Left renal cortex interstitium (tissue), 4 donors: Measurements from ENCODE around the gene METTL6. TPM values are rescaled to one million over a fixed set of nuclear protein-coding genes. Genes with fewer than 3 reads are reported as not detected.
"Not testable (repeated sequence)": the region's sequence is repeated elsewhere in the genome, so short reads cannot be mapped to it uniquely, and the experiment has no call there.

Experiments used
- DNase-seq, 4 donors: peaks; one replicate each; pipeline ENCODE4 v3.0.0-alpha.2; 2013; ENCODE audit warnings: low read depth in 4 of 4, low spot score in 2 of 4, missing footprints in 1 of 4
- polyA plus RNA-seq, 4 donors: library from polyadenylated mRNA; unstranded; fragments of 120-200 nt; gene quantifications; one replicate each; pipeline ENCODE4 v1.2.1, GENCODE V29; 2013; ENCODE audit not compliant: insufficient read length in 4 of 4

Gene METTL6
- polyA plus RNA-seq, 4 donors, result 22.8 to 28.5 (median 28.0) TPM

- no peak for DNase-seq
Measured at GRCh38 chr3:15451216-15452113, 24.1 kb upstream of the METTL6 start.

DNA sequence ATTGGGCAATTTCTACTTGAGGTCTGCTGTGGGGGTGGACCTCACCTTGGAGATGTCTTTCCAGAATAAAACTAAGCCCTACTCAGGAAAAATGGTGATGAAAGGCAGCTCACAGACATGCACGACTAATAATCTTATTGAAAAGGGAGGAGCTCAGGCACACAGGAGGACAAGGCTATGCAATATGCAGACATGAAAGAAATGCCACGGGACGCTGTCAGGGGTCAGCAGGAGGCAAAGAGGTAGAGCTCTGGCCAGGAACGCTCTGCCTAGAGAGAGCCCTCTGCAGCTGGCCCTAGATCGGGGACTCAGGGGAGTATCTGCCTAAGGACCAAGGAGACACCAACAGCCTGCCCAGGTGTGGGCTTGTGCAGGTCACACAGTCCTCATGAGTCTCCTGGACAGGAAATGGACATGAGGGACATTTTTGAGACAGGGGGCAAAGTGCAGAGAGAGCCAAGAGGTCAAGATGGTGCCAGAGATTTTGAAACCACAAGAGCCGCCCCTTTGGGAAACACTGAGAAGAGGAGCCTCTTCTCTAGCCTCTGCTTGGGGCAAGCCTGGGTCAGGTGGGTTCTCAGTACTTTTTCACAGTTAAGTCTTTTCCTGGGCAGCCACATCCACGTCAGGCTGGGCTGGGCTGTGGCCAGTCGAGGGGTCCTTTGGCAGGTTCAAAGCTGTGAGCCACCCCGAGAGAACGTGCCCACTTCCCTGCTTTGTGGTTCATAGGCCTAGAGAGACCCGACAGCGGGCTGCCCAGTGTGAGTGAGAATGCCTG lies 23.3 kb upstream of the METTL6 start:
- DNase-seq, result no peak

DNA sequence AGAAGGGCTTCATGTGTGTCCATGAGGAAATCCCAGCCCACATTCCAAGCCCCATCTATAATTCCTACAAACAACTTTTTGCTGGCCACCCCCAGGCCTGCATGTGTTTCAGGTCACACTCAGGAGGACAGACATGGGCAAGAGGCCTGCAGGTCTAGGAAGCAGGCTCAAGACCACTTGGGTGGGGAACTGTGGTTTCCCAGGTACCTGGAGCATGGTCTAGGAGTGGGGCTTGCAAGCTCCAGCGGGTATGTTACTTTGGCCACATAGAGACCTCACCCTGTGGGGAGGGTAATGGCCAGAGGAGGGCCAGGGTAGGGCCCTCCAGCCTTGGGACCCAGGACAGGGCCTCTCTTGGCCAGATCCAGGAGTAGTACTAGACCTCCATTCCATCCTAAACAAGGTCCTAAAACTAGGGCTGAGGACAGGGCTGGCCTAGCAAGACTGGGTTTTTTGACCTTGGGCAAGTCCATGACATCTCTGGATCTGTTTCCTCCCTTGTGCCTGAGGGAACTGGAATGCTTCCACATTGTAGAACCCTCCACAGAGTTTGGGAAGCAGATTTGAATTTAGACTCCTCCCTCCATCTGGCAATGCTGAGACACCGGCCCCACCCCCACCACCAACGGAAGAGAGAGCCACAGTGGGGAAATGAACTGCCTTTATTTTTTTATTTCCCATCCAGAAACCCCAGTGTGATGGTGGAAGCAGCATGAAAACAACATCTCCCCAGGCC lies 22.3 kb upstream of the METTL6 start:
- DNase-seq, result no peak

- no peak for DNase-seq
Measured at GRCh38 chr3:15443826-15444524, 16.6 kb upstream of the METTL6 start.

GRCh38 chr3:15440891-15441290 lies 13.5 kb upstream of the METTL6 start:
- no peak for DNase-seq

DNA sequence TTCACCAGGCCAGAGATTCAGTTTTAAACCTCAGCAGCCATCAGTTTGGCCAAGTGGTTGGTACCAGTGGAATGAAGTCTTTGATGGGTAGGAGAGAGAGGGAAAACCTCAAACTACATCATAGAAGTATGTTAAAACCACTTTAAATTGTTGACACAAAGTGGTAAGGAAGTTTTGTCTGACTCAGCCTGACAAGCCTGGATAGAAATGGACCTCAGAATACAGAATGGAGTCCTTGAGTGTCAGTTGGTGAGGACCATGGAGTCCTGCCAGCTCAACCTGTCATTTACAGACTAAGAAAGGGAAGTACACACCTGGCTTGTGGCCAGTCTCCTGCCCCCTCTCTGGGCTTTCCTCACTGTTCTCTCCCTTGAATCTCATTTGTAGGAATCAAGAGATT lies 12.1 kb upstream of the METTL6 start:
- no peak for DNase-seq

DNA sequence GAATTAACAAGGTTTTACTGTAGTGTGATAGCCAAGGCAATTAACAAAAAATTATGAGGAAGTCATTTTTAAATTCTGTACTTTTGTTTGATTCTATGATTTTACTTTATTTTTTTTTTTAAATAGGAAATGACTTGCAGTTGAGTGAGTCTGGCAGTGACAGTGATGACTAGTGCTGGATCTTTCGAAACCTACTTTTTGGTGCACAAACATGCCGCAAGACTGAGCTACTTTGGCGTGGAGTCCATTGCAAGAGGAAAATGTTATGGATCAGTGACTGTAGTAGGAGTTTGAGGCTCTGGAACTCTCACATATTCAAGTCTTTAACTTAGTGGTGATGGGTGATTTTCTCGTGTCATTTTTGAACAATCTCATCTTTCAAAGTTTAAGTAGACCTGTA lies 11.6 kb upstream of the METTL6 start:
- no peak for DNase-seq

DNA sequence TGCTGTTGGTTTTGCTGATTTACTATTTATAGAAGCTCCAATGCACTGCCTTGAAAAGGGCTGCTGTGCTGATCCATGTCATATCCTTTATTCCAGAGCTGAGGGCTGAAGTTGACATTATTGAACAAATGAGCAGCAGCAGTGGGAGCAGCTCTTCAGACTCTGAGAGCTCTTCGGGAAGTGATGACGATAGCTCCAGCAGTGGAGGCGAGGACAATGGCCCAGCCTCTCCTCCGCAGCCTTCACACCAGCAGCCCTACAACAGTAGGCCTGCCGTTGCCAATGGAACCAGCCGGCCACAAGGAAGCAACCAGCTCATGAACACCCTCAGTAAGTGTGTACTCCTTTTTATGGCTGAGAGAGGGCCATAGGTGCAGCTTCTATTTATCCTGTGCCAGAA lies 8.9 kb upstream of the METTL6 start:
- DNase-seq, result no peak

- DNase-seq, result no peak
Measured at GRCh38 chr3:15434756-15435155, 7.4 kb upstream of the METTL6 start.

DNA sequence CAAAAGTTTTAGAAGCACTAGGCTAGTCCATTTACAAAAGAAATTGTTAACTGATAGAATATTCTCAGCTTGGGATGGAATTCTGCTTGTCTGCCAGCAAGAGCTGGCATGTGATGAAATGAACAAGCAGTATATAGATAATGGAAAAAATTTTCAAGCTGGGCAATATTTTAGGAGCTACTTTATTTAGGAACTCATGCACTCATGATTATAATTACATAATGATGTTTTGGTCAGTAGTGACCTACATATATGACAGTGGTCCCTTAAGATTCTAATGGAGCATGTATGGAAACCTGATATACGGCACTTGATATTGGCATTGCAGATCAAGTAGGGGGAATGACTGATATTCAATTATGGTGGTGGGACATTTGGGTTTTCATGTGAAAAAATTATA lies 6.2 kb upstream of the METTL6 start:
- no peak for DNase-seq

DNA sequence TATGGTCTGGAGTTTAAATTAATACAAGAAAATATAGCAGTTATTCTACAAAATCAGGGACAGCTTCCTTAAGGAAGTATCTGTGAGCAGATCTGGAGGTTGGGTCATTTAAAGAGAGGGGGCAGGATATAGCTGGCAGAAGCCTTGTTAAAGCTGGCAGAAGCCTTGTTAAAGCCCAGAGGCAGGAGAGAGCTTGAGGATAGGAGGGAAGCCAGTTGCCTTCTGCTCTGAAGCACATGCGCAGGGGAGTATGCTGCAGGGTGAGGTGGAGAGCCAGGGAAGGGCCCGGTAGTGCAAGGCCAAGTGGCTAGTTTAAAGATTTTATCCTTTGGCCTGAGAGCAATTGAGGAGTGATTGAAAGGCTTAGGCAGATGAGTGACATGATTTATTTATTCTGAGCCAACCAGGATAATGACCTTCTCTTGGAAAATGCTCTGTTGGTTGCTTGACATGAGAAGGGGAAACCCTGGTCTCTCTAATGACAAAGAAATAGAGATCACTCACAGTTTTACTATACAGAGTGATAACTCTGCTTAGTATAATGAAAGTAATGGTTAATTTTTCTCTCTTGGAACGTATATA lies 4.0 kb upstream of the METTL6 start:
- no peak for DNase-seq

DNA sequence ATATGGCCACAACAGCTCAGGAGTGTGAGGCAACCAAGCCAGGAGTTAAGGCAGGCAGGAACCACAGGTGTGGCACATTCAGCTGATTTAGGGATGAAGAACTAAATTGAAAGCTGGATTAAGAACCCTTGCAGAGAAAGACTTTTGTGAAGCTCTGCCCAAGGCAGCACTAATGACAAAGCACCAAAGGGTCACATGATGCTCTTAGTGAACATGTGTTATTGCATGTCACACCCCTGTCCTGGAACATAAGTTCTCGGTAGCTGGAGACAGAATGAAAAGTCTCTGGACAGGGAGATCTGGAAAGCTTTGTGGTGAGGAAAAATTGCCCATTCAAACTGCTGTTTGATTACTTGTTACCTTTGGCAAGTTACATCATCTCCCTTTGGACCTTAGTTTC lies 3.3 kb upstream of the METTL6 start:
- DNase-seq, result no peak

DNA sequence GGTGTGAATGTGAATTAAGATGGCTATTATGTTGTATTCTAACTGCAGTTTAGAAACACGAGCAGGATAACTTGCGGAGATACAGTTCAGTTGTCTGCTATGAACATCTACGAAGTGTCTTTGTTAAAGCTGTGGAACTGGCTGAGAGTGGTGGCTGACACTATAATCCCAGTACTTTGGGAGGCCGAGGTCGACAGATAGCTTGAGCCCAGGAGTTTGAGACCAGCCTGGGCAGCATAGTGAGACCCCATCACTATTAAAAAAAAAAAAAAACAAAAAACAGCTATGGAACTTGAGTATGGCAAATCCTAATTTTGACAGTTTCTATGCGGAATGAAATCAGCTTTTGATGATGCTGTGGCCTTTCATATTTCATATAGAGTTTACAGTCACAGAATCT lies 1.7 kb upstream of the METTL6 start:
- no peak for DNase-seq

DNA sequence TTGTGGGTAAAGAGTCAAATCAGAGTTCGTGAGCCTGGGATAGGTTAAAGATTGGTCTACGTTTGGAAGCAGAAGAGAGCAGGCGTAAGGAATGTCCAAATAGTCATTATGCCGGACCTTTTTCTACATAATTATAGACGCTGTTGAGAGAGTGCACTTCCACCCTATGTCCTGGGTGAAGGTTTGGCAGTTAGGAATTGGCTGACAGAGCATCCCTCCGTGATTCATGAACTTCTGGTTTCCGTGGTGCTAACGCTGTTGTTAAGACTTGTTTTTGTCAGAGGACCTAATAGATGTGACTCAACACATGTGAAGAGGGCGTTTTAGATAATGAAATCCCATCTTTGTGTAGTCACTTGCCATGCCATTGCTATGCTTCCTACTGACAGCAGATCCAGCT lies 1.2 kb upstream of the METTL6 start:
- no peak for DNase-seq

DNA sequence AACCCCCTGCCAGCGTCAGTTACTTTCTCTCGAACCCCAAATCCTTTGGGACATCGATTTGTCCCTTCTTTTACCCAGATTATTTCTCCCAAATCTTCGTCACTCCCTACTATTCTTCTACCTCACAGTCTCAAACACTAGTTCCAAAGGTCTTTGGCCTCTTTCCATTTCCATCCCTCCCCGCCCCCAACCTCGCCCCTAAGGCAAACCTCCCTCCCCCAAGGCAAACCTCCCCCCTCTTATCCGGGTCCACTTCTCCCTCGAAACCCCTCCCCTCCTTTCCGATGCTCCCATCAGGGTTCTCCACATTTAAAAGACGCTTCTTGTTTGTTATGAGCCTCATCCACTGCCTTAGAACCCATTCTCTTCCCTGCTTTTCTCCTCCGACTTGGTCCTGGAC lies 637 bp upstream of the METTL6 start:
- DNase-seq, result no peak

DNA sequence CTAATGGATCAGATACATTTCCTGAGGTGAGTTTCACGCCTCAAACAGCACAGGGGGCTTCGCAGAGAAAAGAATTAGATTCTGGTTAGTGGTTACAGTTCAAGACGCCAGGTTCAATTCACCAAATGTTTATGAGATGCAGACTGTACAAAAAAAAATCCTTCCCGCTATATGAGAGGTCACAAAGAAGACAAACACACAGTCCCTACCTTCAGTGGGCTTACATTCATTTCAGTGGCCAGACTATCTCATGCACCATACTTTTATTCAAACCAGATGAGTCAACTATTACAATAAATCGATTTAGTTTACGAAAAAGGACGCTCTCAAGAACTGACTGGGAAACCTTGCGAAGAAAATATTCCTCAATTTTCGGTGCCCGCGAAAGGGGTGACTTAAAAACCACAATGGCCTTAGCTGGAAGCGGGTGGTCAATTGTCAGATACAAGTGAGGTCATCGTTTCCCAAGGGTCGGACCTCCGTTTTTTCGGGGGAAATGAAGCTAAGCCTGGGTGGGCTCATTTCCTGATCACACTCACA lies 695 bp downstream of the METTL6 start:
- no peak for DNase-seq

DNA sequence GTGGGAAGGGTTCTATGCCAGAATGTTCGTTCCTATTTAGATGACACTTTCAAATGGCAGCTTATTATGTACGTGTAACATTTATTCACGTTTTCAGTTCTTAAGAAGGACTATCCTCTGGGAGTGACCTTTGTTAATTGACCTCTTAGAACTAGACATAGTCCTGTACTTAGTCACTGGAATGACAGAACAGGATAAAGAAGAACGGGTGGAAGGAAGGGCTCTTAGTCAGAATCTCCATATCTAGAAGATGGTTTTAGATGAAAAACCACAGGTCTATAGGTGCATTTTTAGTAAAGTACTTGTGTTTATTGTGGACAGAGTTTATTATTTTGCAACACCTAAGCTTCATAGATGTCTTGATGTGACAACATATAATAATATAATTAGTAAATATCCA lies 6.5 kb downstream of the METTL6 start:
- DNase-seq, result no peak

DNA sequence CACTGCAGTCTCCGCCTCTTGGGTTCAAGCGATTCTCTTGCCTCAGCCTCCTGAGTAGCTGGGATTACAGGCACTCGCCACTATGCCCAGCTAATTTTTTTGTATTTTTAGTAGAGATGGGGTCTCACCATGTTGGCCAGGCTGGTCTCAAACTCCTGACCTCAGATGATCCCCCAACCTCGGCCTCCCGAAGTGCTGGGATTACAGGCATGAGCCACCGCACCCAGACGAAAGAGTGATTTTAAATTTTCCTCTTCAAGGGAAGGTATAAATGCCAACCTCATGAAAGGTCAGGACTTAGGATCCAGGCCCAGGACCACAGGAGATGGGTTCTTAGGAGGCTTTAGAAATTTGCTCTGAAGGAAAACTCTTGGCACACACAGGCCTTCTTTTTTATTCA lies 16.4 kb downstream of the METTL6 start:
- not testable (repeated sequence) for DNase-seq

GRCh38 chr3:15409774-15410173 lies 17.6 kb downstream of the METTL6 start:
- no peak for DNase-seq

DNA sequence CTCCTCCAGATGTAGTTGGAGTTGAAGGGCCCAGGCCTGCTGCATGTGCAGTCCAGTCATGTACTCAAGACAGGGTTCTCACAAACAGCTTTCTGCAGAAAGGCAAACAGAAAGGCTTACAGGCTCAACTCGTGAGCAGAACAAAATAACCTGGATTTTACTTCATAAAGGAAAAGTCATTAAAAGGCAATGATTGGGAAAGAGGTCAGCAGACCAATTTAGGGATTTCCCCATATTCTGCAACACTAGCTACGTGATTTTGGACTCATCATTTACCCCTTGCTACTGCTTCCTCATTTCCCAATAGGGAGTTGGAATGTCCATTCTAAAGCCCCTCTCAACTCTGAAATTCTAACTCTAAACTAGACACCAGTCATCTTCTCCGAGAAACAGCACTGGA lies 18.1 kb downstream of the METTL6 start:
- no peak for DNase-seq
